CD4-positive, alpha-beta T cell treated with Interleukin-12 subunit alpha and Interleukin-12 subunit beta, for 1 hour (primary cell): ENCODE data around the gene TAS2R7.
"Not testable (repeated sequence)": the region's sequence is repeated elsewhere in the genome, so short reads cannot be mapped to it uniquely, and the experiment has no call there.

Experiments used
- DNase-seq: peaks from one replicate; pipeline ENCODE4 v3.0.0-alpha.2; 2020

Gene TAS2R7

GRCh38 chr12:10802587-10802986 lies at the start of gene TAS2R7:
Gene TAS2R7 (minus strand): TSS chr12:10802627. CDS start chr12:10802570, 57 bp downstream.
- no peak for DNase-seq

- peak; percentile 2 for DNase-seq
Observed at GRCh38 chr12:10851243-10851858, 48.9 kb upstream of the TAS2R7 start.

GRCh38 chr12:10849425-10849878 lies 47.0 kb upstream of the TAS2R7 start, which contains the start of gene PRR4:
Gene PRR4 (minus strand): TSS chr12:10849475. CDS start chr12:10849437, 38 bp downstream.
- peak; percentile 20 for DNase-seq

GRCh38 chr12:10847744-10848143 lies 45.3 kb upstream of the TAS2R7 start:
- no peak for DNase-seq

GRCh38 chr12:10842862-10843261 lies 40.4 kb upstream of the TAS2R7 start:
- DNase-seq: no peak

GRCh38 chr12:10838461-10838860 lies 36.0 kb upstream of the TAS2R7 start:
- no peak for DNase-seq

GRCh38 chr12:10829994-10830393 lies 27.6 kb upstream of the TAS2R7 start:
- DNase-seq: no peak

- DNase-seq: no peak
Observed at GRCh38 chr12:10826258-10826657, 23.8 kb upstream of the TAS2R7 start, which contains the start of gene TAS2R10. Gene TAS2R10 (minus strand): TSS chr12:10826358. CDS start chr12:10826269, 89 bp downstream.

GRCh38 chr12:10824957-10825356 lies 22.5 kb upstream of the TAS2R7 start:
- no peak for DNase-seq

- DNase-seq: no peak
Observed at GRCh38 chr12:10811883-10812536, 9.6 kb upstream of the TAS2R7 start.

- DNase-seq: no peak
Observed at GRCh38 chr12:10810068-10810467, 7.6 kb upstream of the TAS2R7 start, which contains the start of gene TAS2R9. Gene TAS2R9 (minus strand): TSS chr12:10810168. CDS start chr12:10810075, 93 bp downstream.

GRCh38 chr12:10807186-10807585 lies 4.8 kb upstream of the TAS2R7 start, which contains the start of gene TAS2R8:
Gene TAS2R8 (minus strand): TSS chr12:10807286. CDS start chr12:10806980, 306 bp downstream.
- DNase-seq: no peak

- no peak for DNase-seq
Observed at GRCh38 chr12:10801741-10802140, 686 bp downstream of the TAS2R7 start.

- no peak for DNase-seq
Observed at GRCh38 chr12:10794222-10794621, 8.2 kb downstream of the TAS2R7 start.

GRCh38 chr12:10791769-10792168 lies 10.7 kb downstream of the TAS2R7 start:
- not testable (repeated sequence) for DNase-seq

- no peak for DNase-seq
Observed at GRCh38 chr12:10783252-10783651, 19.2 kb downstream of the TAS2R7 start.

- no peak for DNase-seq
Observed at GRCh38 chr12:10779103-10779502, 23.3 kb downstream of the TAS2R7 start.

- DNase-seq: peak; percentile 53
Observed at GRCh38 chr12:10771132-10771733, 31.2 kb downstream of the TAS2R7 start.

GRCh38 chr12:10759657-10760056 lies 42.8 kb downstream of the TAS2R7 start:
- DNase-seq: no peak

- DNase-seq: no peak
Observed at GRCh38 chr12:10756194-10756593, 46.2 kb downstream of the TAS2R7 start.

GRCh38 chr12:10753059-10753458 lies 49.4 kb downstream of the TAS2R7 start:
- DNase-seq: no peak
